ENCODE results near the gene SRD5A1.
A peak's percentile ranks its signal among the peaks of the same experiment; 100 is the strongest.

Gene SRD5A1

GRCh38 chr5:6704361-6704851 is 71.2 kb downstream of the SRD5A1 start:
- peak; percentile 77 for DNase-seq (ENCODE audit: low read depth)
- H3K4me3 ChIP-seq (ENCODE audit: control insufficient read depth, low read depth, low read length): no peak overlapping the region
- TF ChIP-seq, protein P1, sequence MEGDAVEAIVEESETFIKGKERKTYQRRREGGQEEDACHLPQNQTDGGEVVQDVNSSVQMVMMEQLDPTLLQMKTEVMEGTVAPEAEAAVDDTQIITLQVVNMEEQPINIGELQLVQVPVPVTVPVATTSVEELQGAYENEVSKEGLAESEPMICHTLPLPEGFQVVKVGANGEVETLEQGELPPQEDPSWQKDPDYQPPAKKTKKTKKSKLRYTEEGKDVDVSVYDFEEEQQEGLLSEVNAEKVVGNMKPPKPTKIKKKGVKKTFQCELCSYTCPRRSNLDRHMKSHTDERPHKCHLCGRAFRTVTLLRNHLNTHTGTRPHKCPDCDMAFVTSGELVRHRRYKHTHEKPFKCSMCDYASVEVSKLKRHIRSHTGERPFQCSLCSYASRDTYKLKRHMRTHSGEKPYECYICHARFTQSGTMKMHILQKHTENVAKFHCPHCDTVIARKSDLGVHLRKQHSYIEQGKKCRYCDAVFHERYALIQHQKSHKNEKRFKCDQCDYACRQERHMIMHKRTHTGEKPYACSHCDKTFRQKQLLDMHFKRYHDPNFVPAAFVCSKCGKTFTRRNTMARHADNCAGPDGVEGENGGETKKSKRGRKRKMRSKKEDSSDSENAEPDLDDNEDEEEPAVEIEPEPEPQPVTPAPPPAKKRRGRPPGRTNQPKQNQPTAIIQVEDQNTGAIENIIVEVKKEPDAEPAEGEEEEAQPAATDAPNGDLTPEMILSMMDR (conservative IDR thresholded peaks at IDR 0.05; ENCODE audit: control insufficient read depth, insufficient read depth, low read depth, low read length): no peak

DNA sequence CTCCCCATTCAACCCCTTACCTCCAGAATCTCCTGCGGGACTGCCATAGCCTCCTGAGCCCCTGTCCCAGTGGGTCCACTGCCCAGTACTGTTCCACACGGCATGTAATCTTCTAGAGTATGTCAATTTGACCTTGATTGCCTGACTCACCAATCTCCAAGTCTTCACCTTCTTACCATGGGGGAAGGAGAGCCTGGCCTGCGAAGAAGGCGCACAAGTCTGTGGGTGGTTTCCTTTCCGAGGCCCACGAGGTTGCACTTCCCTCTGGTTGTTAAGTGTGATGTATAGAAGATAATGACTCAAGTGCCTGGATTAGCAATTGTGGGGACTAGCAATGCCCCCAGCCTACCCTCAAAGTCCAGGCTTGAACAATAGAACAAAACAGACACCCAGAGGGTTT is 71.8 kb downstream of the SRD5A1 start:
- no peak overlapping the region for H3K4me3 ChIP-seq (ENCODE audit: control insufficient read depth, low read depth, low read length)
- TF ChIP-seq, protein P1 (conservative IDR thresholded peaks at IDR 0.05; ENCODE audit: control insufficient read depth, insufficient read depth, low read depth, low read length): no peak
- no peak for DNase-seq (ENCODE audit: low read depth)

GRCh38 chr5:6705959-6706358 is 72.7 kb downstream of the SRD5A1 start:
- TF ChIP-seq, protein P1 (conservative IDR thresholded peaks at IDR 0.05; ENCODE audit: control insufficient read depth, insufficient read depth, low read depth, low read length): no peak
- no peak overlapping the region for H3K4me3 ChIP-seq (ENCODE audit: control insufficient read depth, low read depth, low read length)
- no peak for DNase-seq (ENCODE audit: low read depth)

GRCh38 chr5:6707852-6708251 is 74.6 kb downstream of the SRD5A1 start:
- no peak for DNase-seq (ENCODE audit: low read depth)
- H3K4me3 ChIP-seq (ENCODE audit: control insufficient read depth, low read depth, low read length): no peak overlapping the region
- TF ChIP-seq, protein P1 (conservative IDR thresholded peaks at IDR 0.05; ENCODE audit: control insufficient read depth, insufficient read depth, low read depth, low read length): no peak

DNA sequence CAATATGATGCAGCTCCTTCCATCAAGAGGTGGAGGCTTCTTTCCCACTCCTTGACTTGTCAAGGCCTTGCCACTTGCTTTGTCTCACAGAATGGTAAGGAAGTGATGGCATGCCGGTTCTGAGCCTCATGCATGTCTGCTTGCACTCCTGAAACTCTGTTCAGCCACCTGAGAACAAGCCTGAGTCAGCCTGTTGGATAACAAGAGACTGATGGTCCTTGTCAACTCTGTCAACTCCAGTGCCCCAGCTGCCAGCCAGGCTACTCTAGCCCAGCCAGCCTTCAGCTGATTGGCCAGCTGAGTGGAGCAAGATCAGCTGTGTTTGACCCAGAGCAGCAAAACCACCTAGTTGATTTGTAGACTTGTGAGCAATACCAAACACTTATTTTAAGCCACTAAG is 75.6 kb downstream of the SRD5A1 start:
- H3K4me3 ChIP-seq (ENCODE audit: control insufficient read depth, low read depth, low read length): no peak overlapping the region
- TF ChIP-seq, protein P1 (conservative IDR thresholded peaks at IDR 0.05; ENCODE audit: control insufficient read depth, insufficient read depth, low read depth, low read length): no peak
- DNase-seq (ENCODE audit: low read depth): no peak

- H3K4me3 ChIP-seq (ENCODE audit: control insufficient read depth, low read depth, low read length): no peak overlapping the region
- no peak for DNase-seq (ENCODE audit: low read depth)
- TF ChIP-seq, protein P1 (conservative IDR thresholded peaks at IDR 0.05; ENCODE audit: control insufficient read depth, insufficient read depth, low read depth, low read length): no peak
These were observed 76.8 kb downstream of the SRD5A1 start for GRCh38 chr5:6710070-6710469.

Measured in fibroblast of mammary gland (primary cell).